HG03460 (cell line): ENCODE measurements around the gene TPM2.

Experiments used
- ATAC-seq: cut with Tn5 transposase; IDR thresholded peaks from one replicate; pipeline ENCODE4 v1.9.1; 2021; ENCODE audit not compliant: unreplicated experiment

TPM2 gene

GRCh38 chr9:35689542-35690293 lies at the start of gene TPM2:
Gene TPM2 (minus strand): TSS chr9:35689925. CDS start chr9:35689817, 108 bp downstream.
- no peak for ATAC-seq

GRCh38 chr9:35738924-35739323 lies 49.2 kb upstream of the TPM2 start:
- no peak for ATAC-seq

GRCh38 chr9:35738186-35738585 lies 48.5 kb upstream of the TPM2 start:
- ATAC-seq: no peak

- no peak for ATAC-seq
Observed at GRCh38 chr9:35737143-35737542, 47.4 kb upstream of the TPM2 start.

- no peak for ATAC-seq
Observed at GRCh38 chr9:35736201-35736633, 46.5 kb upstream of the TPM2 start.

GRCh38 chr9:35734096-35734495 lies 44.4 kb upstream of the TPM2 start:
- no peak for ATAC-seq

- ATAC-seq: peak; percentile 1
Observed at GRCh38 chr9:35732800-35733541, 43.2 kb upstream of the TPM2 start.

GRCh38 chr9:35732185-35732799 lies 42.6 kb upstream of the TPM2 start, which contains the start of the genes CREB3 and TLN1:
Gene CREB3 (plus strand): TSS chr9:35732666. CDS start chr9:35732773, 107 bp downstream.
Gene TLN1 (minus strand): TSS chr9:35732195. CDS start chr9:35725694, 6,501 bp downstream.
- peak; percentile 78 for ATAC-seq

- ATAC-seq: peak; percentile 0
Observed at GRCh38 chr9:35731415-35732184, 41.9 kb upstream of the TPM2 start.

- no peak for ATAC-seq
Observed at GRCh38 chr9:35730486-35730854, 40.7 kb upstream of the TPM2 start.

GRCh38 chr9:35729700-35730485 lies 40.2 kb upstream of the TPM2 start:
- no peak for ATAC-seq

- ATAC-seq: no peak
Observed at GRCh38 chr9:35729101-35729500, 39.4 kb upstream of the TPM2 start.

GRCh38 chr9:35728041-35728971 lies 38.6 kb upstream of the TPM2 start:
- ATAC-seq: no peak

GRCh38 chr9:35727676-35728040 lies 37.9 kb upstream of the TPM2 start:
- ATAC-seq: no peak

GRCh38 chr9:35726931-35727330 lies 37.2 kb upstream of the TPM2 start:
- ATAC-seq: no peak

- ATAC-seq: no peak
Observed at GRCh38 chr9:35725362-35725761, 35.6 kb upstream of the TPM2 start.

GRCh38 chr9:35723908-35724307 lies 34.2 kb upstream of the TPM2 start:
- no peak for ATAC-seq

- no peak for ATAC-seq
Observed at GRCh38 chr9:35723426-35723825, 33.7 kb upstream of the TPM2 start.

GRCh38 chr9:35719546-35719945 lies 29.8 kb upstream of the TPM2 start:
- ATAC-seq: no peak
